GM21619 (cell line): Measurements from ENCODE around the gene LRRC26.
A peak's percentile ranks its signal among the peaks of the same experiment; 100 is the strongest.

ENCODE experiments used
- ATAC-seq: cut with Tn5 transposase; IDR thresholded peaks from one replicate; pipeline ENCODE4 v1.9.1; 2021; ENCODE audit not compliant: unreplicated experiment

LRRC26 gene

GRCh38 chr9:137157618-137158415 is 12.0 kb downstream of the LRRC26 start:
- ATAC-seq = no peak

DNA sequence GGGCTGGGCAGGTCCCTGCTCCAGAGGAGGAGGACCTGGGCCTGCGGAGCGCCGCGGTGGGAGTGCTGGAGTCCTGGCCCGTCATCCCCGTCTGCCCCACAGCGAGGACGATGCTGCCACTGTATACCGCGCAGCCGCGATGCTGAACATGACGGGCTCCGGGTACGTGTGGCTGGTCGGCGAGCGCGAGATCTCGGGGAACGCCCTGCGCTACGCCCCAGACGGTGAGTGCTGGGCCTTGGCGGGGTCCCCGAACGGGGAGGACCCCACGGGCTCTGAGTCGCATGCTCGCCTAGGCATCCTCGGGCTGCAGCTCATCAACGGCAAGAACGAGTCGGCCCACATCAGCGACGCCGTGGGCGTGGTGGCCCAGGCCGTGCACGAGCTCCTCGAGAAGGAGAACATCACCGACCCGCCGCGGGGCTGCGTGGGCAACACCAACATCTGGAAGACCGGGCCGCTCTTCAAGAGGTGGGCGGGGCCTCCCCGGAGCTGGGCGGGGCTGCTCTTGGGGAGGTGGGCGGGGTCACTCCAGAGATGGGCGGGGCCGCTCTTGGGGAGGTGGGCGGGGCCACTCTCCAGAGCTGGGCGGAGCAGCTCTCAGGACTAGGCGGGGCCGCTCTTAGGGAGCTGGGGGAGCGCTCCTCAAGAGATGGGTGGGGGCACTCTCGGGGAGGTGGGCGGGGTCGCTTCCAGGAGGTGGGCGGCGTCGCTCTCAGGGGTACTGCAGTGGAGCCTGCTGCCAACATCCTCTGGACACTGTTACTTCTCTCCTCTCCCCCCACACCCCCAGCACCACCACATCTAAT is 13.1 kb downstream of the LRRC26 start:
- no peak for ATAC-seq

GRCh38 chr9:137152844-137153405 is 16.9 kb downstream of the LRRC26 start:
- no peak for ATAC-seq

DNA sequence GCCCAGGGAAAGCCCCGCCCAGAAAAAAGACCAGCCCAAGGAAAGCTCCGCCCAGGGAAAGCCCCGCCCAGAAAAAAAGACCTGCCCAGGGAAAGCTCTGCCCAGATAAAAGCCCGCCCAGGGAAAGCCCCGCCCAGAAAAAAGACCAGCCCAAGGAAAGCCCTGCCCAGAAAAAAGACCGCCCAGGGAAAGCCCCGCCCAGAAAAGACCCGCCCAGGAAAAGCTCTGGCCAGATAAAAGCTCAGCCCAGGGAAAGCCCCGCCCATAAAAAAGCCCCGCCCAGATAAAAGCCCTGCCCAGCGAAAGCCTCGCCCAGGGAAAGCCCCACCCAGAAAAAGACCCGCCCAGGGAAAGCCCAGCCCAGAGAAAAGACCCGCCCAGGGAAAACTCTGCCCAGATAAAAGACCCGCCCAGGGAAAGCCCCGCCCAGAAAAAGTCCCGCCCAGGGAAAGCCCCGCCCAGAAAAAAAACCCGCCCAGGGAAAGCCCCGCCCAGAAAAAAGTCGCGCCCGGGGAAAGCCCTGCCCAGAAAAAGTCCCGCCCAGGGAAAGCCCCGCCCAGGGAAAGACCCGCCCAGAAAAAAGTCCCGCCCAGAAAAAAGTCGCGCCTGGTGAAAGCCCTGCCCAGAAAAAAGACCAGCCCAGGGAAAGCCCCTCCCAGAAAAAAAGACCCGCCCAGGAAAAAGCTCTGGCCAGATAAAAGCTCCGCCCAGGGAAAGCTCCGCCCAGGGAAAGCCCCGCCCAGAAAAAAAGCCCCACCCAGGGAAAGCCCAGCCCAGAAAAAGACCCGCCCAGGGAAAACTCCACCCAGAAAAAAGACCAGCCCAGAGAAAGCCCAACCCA is 19.0 kb downstream of the LRRC26 start:
- peak; percentile 46 for ATAC-seq

DNA sequence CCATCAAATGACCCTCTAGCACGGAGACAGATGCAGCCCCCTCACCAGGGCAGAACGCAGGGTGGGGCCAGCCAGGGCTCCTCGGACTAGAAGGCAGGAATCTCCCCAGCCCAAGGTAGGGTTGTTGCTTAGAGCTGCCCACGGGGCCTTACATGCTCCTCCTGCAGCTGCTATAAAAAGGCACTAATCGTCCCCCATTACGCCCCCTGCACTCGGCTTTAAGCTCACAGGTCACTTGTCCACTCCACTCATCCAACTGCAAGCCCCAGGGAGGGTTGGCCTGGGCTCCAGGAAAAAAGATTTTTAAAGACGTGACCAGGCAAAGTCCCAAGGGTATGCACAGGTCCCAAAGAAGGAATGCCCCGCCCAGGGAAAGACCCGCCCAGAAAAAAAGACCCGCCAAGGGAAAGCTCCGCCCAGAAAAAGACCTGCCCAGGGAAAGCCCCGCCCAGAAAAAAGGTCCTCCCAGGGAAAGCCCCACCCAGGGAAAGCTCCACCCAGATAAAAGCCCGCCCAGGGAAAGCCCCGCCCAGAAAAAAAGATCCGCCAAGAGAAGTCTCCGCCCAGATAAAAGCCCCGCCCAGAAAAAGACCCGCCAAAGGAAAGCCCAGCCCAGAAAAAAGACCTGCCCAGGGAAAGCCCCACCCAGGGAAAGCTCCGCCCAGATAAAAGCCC is 19.8 kb downstream of the LRRC26 start:
- ATAC-seq = peak; percentile 24

GRCh38 chr9:137149363-137149762 is 20.5 kb downstream of the LRRC26 start:
- ATAC-seq = no peak

DNA sequence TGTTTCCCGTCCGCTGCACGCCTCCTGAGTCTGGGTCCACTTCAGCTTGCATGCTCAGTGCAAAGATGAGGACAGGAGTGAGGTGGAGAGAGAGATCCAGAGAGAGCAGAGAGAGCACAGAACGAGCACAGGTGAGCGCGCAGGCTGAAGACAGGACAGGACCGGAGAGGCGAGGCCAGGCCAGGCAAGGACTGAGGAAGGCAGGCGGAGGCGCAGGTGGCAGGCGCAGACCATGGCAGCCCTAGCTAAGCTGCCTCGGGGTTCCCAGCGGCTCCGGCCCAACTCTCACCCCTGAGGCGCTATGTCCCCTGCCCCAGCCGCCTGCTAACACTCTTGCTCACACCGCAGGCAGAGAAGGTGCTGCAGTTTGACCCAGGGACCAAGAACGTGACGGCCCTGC is 21.2 kb downstream of the LRRC26 start:
- ATAC-seq = no peak

DNA sequence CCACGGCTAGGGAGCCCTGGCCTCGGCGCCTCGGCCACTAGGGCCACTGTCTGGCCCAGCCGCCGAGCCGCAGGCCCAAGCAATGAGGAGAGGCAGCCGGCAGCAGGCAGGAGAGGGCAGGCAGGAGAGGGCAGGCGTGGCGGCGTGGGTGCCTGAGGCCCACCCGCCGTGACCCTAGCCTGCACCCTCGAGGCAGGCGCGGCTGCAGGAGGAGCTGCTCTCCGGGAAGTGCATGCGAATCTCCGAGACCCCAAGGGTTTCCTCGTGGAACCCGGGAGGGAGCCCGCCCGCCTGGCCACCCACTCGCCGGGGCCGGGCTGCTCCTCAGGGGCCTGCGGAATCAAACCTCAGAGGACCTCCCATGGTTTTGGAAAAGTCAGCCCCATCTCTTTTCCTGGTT is 21.6 kb downstream of the LRRC26 start:
- ATAC-seq = no peak

DNA sequence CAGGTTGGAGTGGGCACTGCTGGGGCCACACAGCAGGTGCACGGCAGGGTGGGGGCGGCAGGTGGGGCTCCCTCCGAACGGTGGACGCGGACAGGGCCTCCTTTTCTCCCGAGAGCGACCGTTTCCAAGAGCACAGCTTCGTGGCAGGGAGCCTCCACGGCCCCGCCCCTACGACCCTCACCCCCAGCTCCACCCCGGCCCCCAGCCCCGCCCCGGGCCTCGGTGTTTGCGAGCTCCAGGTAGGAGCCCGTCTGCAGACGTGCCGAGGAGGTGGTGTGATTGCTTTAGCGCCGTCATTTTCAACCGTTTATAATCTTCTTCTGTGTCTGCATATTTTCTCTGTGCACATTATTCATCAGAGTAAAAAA is 22.1 kb downstream of the LRRC26 start:
- ATAC-seq = no peak

DNA sequence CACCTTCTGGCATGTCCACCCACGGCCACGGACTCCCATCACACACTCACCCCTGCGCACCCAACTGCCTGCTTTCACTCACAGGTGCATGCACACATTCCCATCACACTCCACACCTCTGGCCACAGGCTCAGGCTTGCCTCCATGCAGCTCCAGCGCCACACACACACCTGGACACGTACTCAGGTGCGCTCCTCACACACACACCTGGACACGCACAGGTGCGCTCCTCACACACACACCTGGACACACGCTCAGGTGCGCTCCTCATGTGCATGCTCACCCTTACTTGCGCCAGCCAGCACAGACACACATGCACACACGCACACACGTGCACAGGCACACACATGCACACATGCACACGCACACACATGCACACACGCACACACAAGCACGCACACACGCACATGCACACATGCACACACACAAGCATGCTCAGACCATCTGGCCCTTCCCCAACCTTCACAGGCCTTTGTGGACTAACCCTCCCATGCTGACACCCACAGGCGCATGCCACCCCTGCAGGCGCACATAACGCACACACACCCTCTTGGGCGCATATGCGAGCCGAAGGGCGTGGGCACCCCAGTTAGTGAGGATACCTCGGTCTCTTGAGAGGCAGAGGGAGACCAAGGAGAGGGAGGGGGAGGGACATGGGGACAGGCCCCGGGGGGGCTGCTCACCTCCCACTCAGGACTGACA is 22.6 kb downstream of the LRRC26 start:
- ATAC-seq = no peak

GRCh38 chr9:137146527-137146918 is 23.3 kb downstream of the LRRC26 start:
- ATAC-seq = no peak

GRCh38 chr9:137145731-137146526 is 23.9 kb downstream of the LRRC26 start:
- ATAC-seq = no peak

GRCh38 chr9:137143459-137143858 is 26.4 kb downstream of the LRRC26 start:
- no peak for ATAC-seq

DNA sequence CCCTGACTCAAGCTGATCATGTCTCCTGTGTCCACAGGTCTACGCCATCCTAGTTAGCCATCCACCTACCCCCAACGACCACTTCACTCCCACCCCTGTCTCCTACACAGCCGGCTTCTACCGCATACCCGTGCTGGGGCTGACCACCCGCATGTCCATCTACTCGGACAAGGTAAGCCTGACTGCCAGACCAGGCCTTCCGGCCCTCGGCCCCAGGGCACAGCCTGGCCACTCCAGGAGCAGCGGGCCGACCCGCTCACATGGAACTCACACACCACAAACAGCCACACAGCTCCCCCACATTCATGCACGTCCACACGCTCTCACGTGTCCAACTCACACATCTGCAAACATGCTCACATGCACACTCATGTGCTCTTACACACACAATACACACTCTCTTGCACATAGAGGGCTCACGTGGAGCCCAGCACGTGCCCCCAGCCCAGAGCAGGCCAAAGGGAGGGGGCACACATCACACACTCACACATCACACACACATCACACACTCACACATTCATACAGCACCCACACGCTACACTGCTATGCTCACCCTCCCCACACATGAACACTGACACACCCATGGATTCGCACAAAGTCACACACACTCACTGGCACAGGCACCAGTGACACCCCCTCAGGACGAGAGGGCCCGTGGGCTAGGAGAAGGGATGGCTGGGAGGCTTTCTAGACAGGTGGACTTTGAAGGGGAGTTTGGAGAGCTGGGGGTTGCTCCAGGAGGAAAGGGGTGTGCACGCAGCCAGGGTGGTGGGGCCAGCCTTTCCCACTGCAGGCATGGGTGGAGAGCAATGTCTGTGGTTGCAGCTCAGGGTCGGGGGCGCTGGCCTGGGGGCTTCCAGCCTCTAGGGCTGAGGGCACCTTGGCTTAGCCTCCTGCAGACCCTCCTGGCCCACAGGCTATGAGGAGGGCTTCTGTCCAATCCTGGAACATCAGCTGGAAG is 27.6 kb downstream of the LRRC26 start:
- ATAC-seq = no peak

DNA sequence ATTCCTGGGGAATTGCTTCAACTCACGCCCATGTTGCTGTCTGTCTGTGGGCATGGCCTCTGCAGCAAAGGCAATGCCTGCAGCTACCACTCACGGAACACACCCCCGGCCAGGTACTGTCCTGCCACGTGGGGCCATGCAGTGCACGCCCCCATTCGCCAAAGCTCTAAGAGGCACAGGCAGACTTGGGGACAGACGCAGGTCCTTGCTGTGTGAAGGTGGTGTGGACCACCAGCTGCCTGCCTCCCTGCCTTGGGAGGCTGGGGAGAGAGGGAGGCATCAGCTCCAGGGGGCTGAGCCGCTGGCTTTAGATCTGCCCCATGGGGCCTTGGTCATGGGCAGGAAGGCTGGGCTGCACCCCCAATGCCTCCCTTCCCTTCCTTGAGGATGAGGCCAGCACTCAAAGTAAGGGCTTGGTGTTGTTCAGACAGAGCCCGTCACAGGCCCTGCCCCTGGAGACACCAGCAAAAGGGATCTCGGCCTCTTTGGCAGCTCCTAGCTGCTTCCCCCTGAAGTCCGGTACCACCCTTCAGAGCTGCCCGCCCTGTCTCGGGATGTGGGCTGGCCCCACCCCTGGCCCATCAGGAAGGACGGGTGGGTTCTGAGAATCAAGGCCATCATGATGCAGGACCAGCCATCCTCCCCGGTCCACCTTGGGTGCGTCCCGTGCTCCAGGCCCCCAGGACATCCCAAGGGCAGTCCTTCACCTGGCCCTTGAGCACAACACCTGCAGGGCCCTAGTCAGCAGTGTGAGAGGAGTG is 28.6 kb downstream of the LRRC26 start:
- no peak for ATAC-seq

DNA sequence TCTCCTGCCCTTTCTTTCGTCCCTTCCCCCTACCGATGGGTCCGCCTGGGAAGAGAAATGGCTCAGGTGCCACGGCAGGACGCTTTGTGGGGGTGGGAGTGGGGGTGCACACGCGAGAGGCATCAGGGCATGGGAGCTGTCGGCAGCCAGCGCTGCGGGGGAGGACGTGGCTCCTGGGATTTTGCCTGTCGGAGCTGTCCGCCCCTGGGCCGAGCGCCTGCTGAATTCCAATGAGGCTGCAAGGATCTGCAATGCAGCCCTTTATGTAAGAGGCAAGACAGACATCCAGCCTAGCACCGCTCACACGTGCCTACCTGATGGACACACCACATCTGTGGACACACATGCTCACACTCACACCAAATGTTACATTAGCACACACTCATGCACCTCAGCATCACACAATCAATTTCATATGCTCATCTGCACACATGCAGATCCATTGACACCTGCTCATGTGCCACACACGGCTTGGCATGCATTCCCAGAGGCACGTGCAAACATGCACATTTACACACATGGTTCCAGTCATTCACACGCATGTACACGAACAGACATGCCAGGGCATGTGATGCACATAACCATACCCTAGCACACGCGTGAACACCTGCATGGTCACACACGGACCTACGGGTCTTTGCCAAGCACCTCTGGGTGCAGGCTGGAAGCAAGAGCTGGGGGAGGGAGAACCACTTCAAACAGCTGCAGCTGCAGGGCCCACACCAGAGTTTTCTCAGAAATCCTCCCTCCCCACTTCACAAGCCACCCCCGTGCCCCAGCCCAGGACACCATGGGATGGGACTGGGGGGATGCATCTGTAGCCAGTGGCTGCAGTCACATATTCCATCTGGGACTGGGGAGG is 29.5 kb downstream of the LRRC26 start:
- no peak for ATAC-seq
